C4-2B (cell line): Measurements from ENCODE around the gene DUSP11.
"Not testable (repeated sequence)": the region's sequence is repeated elsewhere in the genome, so short reads cannot be mapped to it uniquely, and the experiment has no call there.

Experiments
- H3K27ac ChIP-seq: fragments of 450-650 bp; 2 replicates; pipeline ENCODE4 v1.5.1; 2017
- ZFX ChIP-seq: fragments of 450-650 bp; IDR thresholded peaks from 2 replicates; pipeline ENCODE4 v1.6.1; 2017
- TF ChIP-seq, protein P1 (sequence below): fragments of 450-650 bp; conservative IDR thresholded peaks from 2 replicates; pipeline ENCODE4 v1.5.1; 2017; ENCODE audit warnings: mild to moderate bottlenecking

DUSP11 gene

DNA sequence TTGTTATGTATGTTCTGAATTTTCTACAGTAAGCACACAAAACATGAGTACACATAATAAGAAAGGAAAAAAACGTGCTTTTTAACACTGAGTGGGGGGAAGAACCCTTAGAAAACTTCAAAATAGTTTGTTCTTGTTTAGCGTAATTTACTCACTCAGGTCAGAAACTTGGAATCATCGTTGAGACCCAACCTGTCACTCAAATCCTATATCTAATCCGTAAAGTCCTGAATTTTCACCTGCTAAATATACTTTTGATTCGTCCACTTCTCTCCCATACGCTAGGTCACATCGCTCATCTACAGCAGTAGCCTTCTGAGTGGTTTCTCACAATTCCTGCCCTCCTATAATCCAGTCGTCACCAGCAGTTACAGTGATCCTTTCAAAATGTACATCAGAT is 43.5 kb downstream of the DUSP11 start:
- TF ChIP-seq, protein P1, sequence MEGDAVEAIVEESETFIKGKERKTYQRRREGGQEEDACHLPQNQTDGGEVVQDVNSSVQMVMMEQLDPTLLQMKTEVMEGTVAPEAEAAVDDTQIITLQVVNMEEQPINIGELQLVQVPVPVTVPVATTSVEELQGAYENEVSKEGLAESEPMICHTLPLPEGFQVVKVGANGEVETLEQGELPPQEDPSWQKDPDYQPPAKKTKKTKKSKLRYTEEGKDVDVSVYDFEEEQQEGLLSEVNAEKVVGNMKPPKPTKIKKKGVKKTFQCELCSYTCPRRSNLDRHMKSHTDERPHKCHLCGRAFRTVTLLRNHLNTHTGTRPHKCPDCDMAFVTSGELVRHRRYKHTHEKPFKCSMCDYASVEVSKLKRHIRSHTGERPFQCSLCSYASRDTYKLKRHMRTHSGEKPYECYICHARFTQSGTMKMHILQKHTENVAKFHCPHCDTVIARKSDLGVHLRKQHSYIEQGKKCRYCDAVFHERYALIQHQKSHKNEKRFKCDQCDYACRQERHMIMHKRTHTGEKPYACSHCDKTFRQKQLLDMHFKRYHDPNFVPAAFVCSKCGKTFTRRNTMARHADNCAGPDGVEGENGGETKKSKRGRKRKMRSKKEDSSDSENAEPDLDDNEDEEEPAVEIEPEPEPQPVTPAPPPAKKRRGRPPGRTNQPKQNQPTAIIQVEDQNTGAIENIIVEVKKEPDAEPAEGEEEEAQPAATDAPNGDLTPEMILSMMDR = no peak
- no peak for TF ChIP-seq ZFX
- H3K27ac ChIP-seq = peak overlapping the region; percentile 81

DNA sequence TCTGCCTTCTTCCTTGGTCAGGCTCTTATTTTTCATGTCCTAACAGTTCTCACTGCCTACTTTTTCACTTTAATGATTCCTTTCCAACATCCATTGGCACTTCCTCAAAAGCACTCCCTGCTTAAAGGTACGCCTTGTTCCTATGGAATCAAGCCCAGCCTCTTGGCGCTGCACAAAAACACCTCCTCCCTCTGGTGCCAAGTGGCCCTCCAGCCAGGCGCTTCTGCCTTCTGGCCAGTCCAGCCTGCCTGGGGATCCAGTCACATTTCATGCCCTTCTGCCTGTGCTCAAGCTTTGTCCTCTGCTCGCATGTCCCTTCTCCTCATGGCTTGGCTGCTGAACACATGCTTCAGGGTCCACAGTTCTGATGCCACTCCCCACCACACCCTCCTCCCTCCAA is 49.1 kb downstream of the DUSP11 start:
- TF ChIP-seq ZFX = no peak
- TF ChIP-seq, protein P1 = no peak
- H3K27ac ChIP-seq = peak overlapping the region; percentile 72

DNA sequence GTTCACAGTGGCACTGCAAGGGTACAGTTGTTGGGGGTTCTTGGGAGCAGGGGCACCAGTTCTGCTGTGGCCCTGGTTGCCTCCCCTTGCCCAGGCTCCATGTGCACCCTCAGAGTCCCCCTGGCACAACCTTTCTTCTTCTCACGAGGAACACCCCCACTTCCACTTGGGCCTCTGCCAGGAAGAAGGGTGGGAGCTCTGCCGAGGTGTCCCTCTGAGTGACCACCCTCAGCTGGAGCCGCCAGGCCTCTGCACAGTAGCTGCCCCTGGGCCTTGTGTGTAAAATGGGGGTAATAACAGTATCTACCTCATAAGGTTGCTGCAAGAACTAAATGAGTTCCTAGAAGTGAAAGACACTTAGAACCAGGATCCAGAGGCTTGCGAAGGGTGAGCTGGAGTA is 51.2 kb downstream of the DUSP11 start:
- H3K27ac ChIP-seq = no peak overlapping the region
- TF ChIP-seq ZFX = no peak
- TF ChIP-seq, protein P1 = no peak

DNA sequence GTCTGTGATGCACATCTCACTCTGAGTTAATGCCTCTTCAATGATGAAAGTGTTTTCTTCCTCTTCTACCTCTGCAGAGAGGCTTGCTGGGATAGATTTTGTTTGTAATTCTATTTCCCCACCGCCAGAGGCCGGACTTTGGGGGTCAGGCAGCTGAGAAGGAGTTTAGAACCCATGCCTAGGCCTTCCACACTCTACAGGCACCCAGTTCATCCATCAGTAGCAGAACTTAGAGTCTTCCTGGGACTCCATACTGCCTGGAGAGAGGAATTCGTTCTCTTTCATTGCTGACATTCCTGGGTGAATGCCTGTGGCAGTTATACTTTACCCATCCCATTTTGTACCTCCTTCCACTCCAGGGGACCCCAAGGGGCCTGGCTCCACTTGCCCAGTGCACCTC is 51.9 kb downstream of the DUSP11 start:
- TF ChIP-seq, protein P1 = no peak
- TF ChIP-seq ZFX = no peak
- no peak overlapping the region for H3K27ac ChIP-seq

DNA sequence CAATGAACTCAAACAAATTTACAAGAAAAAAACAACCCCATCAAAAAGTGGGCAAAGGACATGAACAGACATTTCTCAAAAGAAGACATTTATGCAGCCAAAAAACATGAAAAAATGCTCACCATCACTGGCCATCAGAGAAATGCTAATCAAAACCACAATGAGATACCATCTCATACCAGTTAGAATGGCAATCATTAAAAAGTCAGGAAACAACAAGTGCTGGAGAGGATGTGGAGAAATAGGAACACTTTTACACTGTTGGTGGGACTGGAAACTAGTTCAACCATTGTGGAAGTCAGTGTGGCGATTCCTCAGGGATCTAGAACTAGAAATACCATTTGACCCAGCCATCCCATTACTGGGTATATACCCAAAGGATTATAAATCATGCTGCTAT is 53.2 kb downstream of the DUSP11 start:
- not testable (repeated sequence) for H3K27ac ChIP-seq

DNA sequence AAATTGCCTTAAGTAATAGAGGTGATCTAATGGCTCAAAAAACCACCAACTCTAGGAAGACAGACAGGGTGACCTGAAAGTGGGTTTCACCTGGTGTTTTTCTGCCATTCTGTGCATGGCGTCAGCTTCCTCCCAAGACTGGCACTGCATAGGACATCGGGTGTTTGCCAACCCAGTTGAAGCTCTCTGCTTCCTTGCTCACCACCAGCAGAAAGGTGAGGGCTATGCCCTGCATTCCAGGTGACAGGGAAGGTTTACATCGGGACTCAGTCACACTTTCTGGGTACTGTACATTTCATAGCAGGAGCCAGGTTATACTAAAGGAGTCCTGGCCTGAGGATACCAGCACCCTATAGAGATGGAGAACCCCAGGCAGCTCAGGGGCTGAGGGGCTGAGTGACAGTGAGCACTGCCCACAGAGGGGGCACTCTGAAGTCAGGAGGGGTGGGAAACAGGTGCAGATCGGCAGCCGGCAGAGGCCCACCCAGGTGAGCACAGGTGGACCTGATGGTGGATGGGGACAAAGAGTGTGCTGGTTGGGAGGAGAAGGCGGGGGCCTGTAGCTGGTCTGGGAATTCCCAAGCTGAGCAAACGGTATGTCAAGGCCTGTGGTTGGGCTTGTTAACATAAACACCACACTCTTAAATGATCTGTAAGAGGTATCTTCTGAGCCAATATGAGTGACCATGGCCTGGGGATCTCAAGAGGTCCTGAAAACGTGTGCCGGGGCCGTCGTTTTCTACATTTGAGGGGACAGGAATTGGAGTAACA is 60.9 kb downstream of the DUSP11 start:
- TF ChIP-seq, protein P1 = no peak
- TF ChIP-seq ZFX = no peak
- no peak overlapping the region for H3K27ac ChIP-seq

DNA sequence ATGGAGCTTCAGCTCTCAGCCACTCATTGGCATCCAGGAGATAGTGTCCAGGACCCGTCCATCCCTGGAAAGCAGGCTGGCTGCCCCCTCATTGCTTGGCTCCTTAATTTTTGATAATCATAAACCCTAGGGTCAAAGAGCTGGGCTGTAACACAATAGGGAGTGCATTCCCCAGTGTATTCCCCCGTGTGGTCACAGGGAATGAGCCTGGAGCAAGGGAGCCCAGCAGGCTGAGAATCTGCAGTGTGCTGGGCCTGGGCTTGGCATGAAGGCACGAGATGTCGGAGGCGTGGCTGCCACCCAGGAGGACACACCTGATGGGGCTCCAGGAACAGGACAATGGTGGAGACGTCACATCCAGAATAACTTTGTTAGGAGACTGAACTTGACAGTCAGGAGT is 61.5 kb downstream of the DUSP11 start:
- TF ChIP-seq, protein P1 = no peak
- no peak for TF ChIP-seq ZFX
- H3K27ac ChIP-seq = no peak overlapping the region

DNA sequence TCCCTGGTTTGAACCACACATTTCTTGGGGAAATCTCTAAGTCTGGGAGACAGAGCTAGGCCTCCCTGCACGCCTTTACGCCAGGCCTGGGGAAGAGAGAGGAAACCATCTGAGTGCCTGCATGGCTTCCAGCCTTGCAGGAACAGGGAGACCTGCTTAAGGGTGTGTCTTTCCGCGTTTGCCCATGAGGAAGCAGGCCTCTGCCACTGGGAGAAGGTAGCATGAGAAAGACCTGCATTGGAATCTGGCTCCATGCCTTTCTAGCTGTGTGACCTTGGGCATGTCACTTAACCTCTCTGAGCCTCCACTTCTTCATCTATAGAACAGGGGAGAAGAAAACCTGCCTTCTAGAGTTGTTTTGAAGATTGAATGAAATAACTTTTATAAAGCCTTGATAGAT is 62.2 kb downstream of the DUSP11 start:
- H3K27ac ChIP-seq = not testable (repeated sequence)
